Transverse colon (tissue), 4 donors: Measurements from ENCODE around the gene ABCA7. TPM values are rescaled to one million over a fixed set of nuclear protein-coding genes. Genes with fewer than 3 reads are reported as not detected.

Experiments
- DNase-seq: peaks from one replicate; pipeline ENCODE4 v3.0.0-alpha.2; 2019
- H3K27ac ChIP-seq, 4 donors: fragments of 200-600 bp; sonication (generic); 2 replicates each; pipeline ENCODE4 v1.5.1; 2016 to 2018; ENCODE audit warnings: inconsistent platforms in 4 of 4
- H3K27me3 ChIP-seq: fragments of 200-600 bp; sonication (generic); 2 replicates; pipeline ENCODE4 v1.5.1; 2017; ENCODE audit warnings: inconsistent platforms
- H3K36me3 ChIP-seq, 4 donors: fragments of 200-600 bp; sonication (generic); 2 replicates each; pipeline ENCODE4 v1.5.1; 2017 to 2019; ENCODE audit warnings: inconsistent platforms in 4 of 4
- H3K4me1 ChIP-seq, 4 donors: fragments of 200-600 bp; sonication (generic); 2 replicates each; pipeline ENCODE4 v1.5.1; 2017 to 2020; ENCODE audit warnings: inconsistent platforms in 4 of 4
- H3K4me3 ChIP-seq, 4 donors: fragments of 200-600 bp; sonication (generic); 1 replicate in 1 of 4; 2 replicates in 3 of 4; pipeline versions ENCODE4 v1.5.1 to v1.6.1; 2017 to 2019; ENCODE audit warnings: inconsistent platforms in 4 of 4
- H3K9me3 ChIP-seq, 2 donors: fragments of 200-600 bp; sonication (generic); 2 replicates each; pipeline ENCODE4 v1.5.1; 2017 to 2019; ENCODE audit warnings: inconsistent platforms in 2 of 2
- CTCF ChIP-seq, 5 experiments: fragments of 200-600 bp in 3 of 5; fragments of 450-650 bp in 2 of 5; sonication (generic) in 3 of 5; IDR thresholded peaks; 1 replicate in 2 of 5; 2 replicates in 3 of 5; pipeline ENCODE4 v1.5.1; 2016 to 2017; ENCODE audit warnings: antibody characterized with exemption in 5 of 5, inconsistent platforms in 3 of 5, mild to moderate bottlenecking in 2 of 5, moderate library complexity in 1 of 5
- EP300 ChIP-seq: sonication (generic); formaldehyde crosslinking; IDR thresholded peaks from one replicate; pipeline ENCODE4 v1.6.1; 2017; ENCODE audit warnings: antibody characterized with exemption, low read depth
- POLR2A ChIP-seq: fragments of 450-650 bp; IDR thresholded peaks from one replicate; pipeline ENCODE4 v1.6.1; 2016; ENCODE audit warnings: antibody characterized with exemption, mild to moderate bottlenecking, moderate library complexity
- POLR2AphosphoS5 ChIP-seq, 3 donors: sonication (generic); formaldehyde crosslinking; IDR thresholded peaks; one replicate each; pipeline ENCODE4 v1.6.1; 2016; ENCODE audit warnings: antibody characterized with exemption in 3 of 3
- WGBS, 2 donors: methylation state at CpG; one replicate each; pipeline ENCODE4 v1.1.5; 2018; ENCODE audit warnings: low coverage in 1 of 2; 5-methylcytosine and 5-hydroxymethylcytosine counted together
- in situ Hi-C, 4 donors: fragments of 200-750 bp; cut with MboI; loops; one replicate each; pipeline versions ENCODE4 v1.15.0 to v1.15.1; 2017; ENCODE audit warnings: low sequenced_read_pairs in 3 of 4, low pct_ligation_motif_present in 1 of 4, low pct_unique_long_range_greater_than_20kb in 1 of 4
- intact Hi-C: fragments of 100-400 bp; cut with DNase I; formaldehyde crosslinking; loops from one replicate; pipeline ENCODE4 v1.15.1; 2023; ENCODE audit warnings: low total_unique reads
- total RNA-seq, 4 donors: library from RNA; depleted of rRNA; stranded (reverse); fragments of >200 nt; gene quantifications; one replicate each; pipeline ENCODE4 v1.1.0, GENCODE V29; 2016

The ABCA7 gene
- total RNA-seq, 4 donors from 2014 or later: 47.1 to 128 (median 82.0) TPM

- no peak overlapping the region for H3K27ac ChIP-seq
- peak in 3 of 5 experiments; percentile 15 to 42 (median 28) for TF ChIP-seq CTCF (IDR thresholded peaks at IDR 0.05)
- TF ChIP-seq POLR2A: no peak
- TF ChIP-seq EP300: no peak
- TF ChIP-seq POLR2AphosphoS5 (IDR thresholded peaks at IDR 0.05): no peak
- H3K4me3 ChIP-seq: no peak overlapping the region
- no peaks in the 10 kb centered on the region for H3K4me1 ChIP-seq
- peaks cover 0 to 13% of the 10 kb centered on the region in 2 donors for H3K9me3 ChIP-seq
- H3K36me3 ChIP-seq: no peaks in the 10 kb centered on the region
- 50 to 53% methylated on average over 1 to 3 of the region's 3 CpGs for WGBS, 2 donors
- no peaks in the 10 kb centered on the region for H3K27me3 ChIP-seq
- in situ Hi-C loops: no loop called here
- intact Hi-C loops: no loop called here
- DNase-seq: no peak
Measured at GRCh38 chr19:1057176-1057855, 17.4 kb downstream of the ABCA7 start.

- H3K36me3 ChIP-seq: no peaks in the 10 kb centered on the region
- no peak overlapping the region for H3K27ac ChIP-seq
- intact Hi-C loops (no loop called here), in situ Hi-C loops (no loop called here)
- H3K27me3 ChIP-seq: no peaks in the 10 kb centered on the region
- H3K4me3 ChIP-seq: no peak overlapping the region
- TF ChIP-seq CTCF (IDR thresholded peaks at IDR 0.05): no peak
- no peak for TF ChIP-seq EP300
- TF ChIP-seq POLR2AphosphoS5 (IDR thresholded peaks at IDR 0.05): no peak
- no peak for TF ChIP-seq POLR2A
- DNase-seq: no peak
- H3K9me3 ChIP-seq: peaks cover 0 to 13% of the 10 kb centered on the region in 2 donors
- no peaks in the 10 kb centered on the region for H3K4me1 ChIP-seq
- 92% methylated on average over 5 of the region's 5 CpGs; no CpG with 5 or more reads in 1 of the 2 donors for WGBS, 2 donors
Measured at GRCh38 chr19:1058112-1058511, 18.2 kb downstream of the ABCA7 start.

GRCh38 chr19:1060689-1061088, 20.8 kb downstream of the ABCA7 start:
- H3K4me3 ChIP-seq: no peak overlapping the region
- H3K9me3 ChIP-seq: peaks cover 0 to 13% of the 10 kb centered on the region in 2 donors
- H3K4me1 ChIP-seq: peaks cover 12 to 20% (median 16%) of the 10 kb centered on the region in 4 donors
- TF ChIP-seq CTCF (IDR thresholded peaks at IDR 0.05) (no peak), POLR2AphosphoS5 (IDR thresholded peaks at IDR 0.05) (no peak), EP300 (no peak), POLR2A (no peak)
- H3K27ac ChIP-seq: no peak overlapping the region
- H3K36me3 ChIP-seq: no peaks in the 10 kb centered on the region
- intact Hi-C loops: no loop called here
- H3K27me3 ChIP-seq: no peaks in the 10 kb centered on the region
- in situ Hi-C loops: no loop called here
- DNase-seq: no peak
- 71% methylated on average over 5 of the region's 5 CpGs; no CpG with 5 or more reads in 1 of the 2 donors for WGBS, 2 donors

- 92 to 94% methylated on average over 5 to 20 of the region's 20 CpGs for WGBS, 2 donors
- H3K27ac ChIP-seq: no peak overlapping the region
- TF ChIP-seq POLR2A (no peak), POLR2AphosphoS5 (IDR thresholded peaks at IDR 0.05) (no peak), EP300 (no peak), CTCF (IDR thresholded peaks at IDR 0.05) (no peak)
- intact Hi-C loops (no loop called here), in situ Hi-C loops (no loop called here)
- H3K36me3 ChIP-seq: no peaks in the 10 kb centered on the region
- H3K9me3 ChIP-seq: peaks cover 0 to 11% of the 10 kb centered on the region in 2 donors
- peaks cover 9% of the 10 kb centered on the region for H3K27me3 ChIP-seq
- no peak overlapping the region for H3K4me3 ChIP-seq
- no peak for DNase-seq
- peaks cover 23 to 33% (median 28%) of the 10 kb centered on the region in 4 donors for H3K4me1 ChIP-seq
Measured at GRCh38 chr19:1061987-1062386, 22.1 kb downstream of the ABCA7 start.
